NCI-H146 (cell line): ENCODE results near the gene EBF3.

ENCODE experiments used
- DNase-seq: peaks from one replicate; lab custom pipeline; 2025; lab: John Stamatoyannopoulos, UW

Gene EBF3

GRCh38 chr10:129870961-129871621 is 93.0 kb downstream of the EBF3 start:
- DNase-seq: no peak

- DNase-seq: no peak
Observed at GRCh38 chr10:129870474-129870757, 93.7 kb downstream of the EBF3 start.

- DNase-seq: no peak
Observed at GRCh38 chr10:129869596-129870473, 94.2 kb downstream of the EBF3 start.

- no peak for DNase-seq
Observed at GRCh38 chr10:129868449-129869035, 95.5 kb downstream of the EBF3 start.

- no peak for DNase-seq
Observed at GRCh38 chr10:129867631-129868179, 96.4 kb downstream of the EBF3 start.

- DNase-seq: no peak
Observed at GRCh38 chr10:129866894-129867293, 97.2 kb downstream of the EBF3 start.

- no peak for DNase-seq
Observed at GRCh38 chr10:129865960-129866359, 98.1 kb downstream of the EBF3 start.

- no peak for DNase-seq
Observed at GRCh38 chr10:129865413-129865812, 98.7 kb downstream of the EBF3 start.

- DNase-seq: no peak
Observed at GRCh38 chr10:129864601-129865126, 99.4 kb downstream of the EBF3 start.

- no peak for DNase-seq
Observed at GRCh38 chr10:129864082-129864481, 100.0 kb downstream of the EBF3 start.

GRCh38 chr10:129863201-129863663 is 100.8 kb downstream of the EBF3 start:
- no peak for DNase-seq

- no peak for DNase-seq
Observed at GRCh38 chr10:129861776-129862531, 102.1 kb downstream of the EBF3 start.

GRCh38 chr10:129860396-129860795 is 103.7 kb downstream of the EBF3 start:
- no peak for DNase-seq

GRCh38 chr10:129859536-129859935 is 104.5 kb downstream of the EBF3 start:
- no peak for DNase-seq

- no peak for DNase-seq
Observed at GRCh38 chr10:129857242-129857960, 106.7 kb downstream of the EBF3 start.

GRCh38 chr10:129855836-129856563 is 108.1 kb downstream of the EBF3 start:
- DNase-seq: no peak

- no peak for DNase-seq
Observed at GRCh38 chr10:129854796-129855705, 109.0 kb downstream of the EBF3 start.

- no peak for DNase-seq
Observed at GRCh38 chr10:129854158-129854557, 109.9 kb downstream of the EBF3 start.

- DNase-seq: no peak
Observed at GRCh38 chr10:129853562-129853903, 110.5 kb downstream of the EBF3 start.
